Parathyroid adenoma (tissue), 2 donors: ENCODE results near the gene SUPT5H.

ENCODE experiments used
- H2AFZ ChIP-seq: fragments of 300-600 bp; sonication (generic); one replicate; pipeline ENCODE4 v1.7.0; 2017; ENCODE audit warnings: antibody characterized with exemption, mild to moderate bottlenecking
- H3K27ac ChIP-seq: fragments of 300-600 bp; sonication (generic); one replicate; pipeline ENCODE4 v1.7.0; 2017
- H3K27me3 ChIP-seq: fragments of 300-600 bp; sonication (generic); one replicate; pipeline ENCODE4 v1.7.0; 2017; ENCODE audit warnings: low read length; ENCODE audit not compliant: control insufficient read depth, insufficient read depth
- H3K36me3 ChIP-seq: fragments of 300-600 bp; sonication (generic); one replicate; pipeline ENCODE4 v1.7.0; 2017; ENCODE audit warnings: low read length; ENCODE audit not compliant: control insufficient read depth, insufficient read depth
- H3K4me1 ChIP-seq: fragments of 300-600 bp; sonication (generic); one replicate; pipeline ENCODE4 v1.7.0; 2017; ENCODE audit warnings: control low read depth
- H3K4me2 ChIP-seq: fragments of 300-600 bp; sonication (generic); one replicate; pipeline ENCODE4 v1.7.0; 2017; ENCODE audit warnings: low read length
- H3K4me3 ChIP-seq: fragments of 300-600 bp; sonication (generic); one replicate; pipeline ENCODE4 v1.7.0; 2017; ENCODE audit warnings: low read depth, low read length
- H3K79me2 ChIP-seq: fragments of 300-600 bp; sonication (generic); one replicate; pipeline ENCODE4 v1.7.0; 2017; ENCODE audit warnings: control low read depth
- H3K9ac ChIP-seq: fragments of 300-600 bp; sonication (generic); one replicate; pipeline ENCODE4 v1.7.0; 2017; ENCODE audit warnings: mild to moderate bottlenecking
- H3K9me3 ChIP-seq: fragments of 300-600 bp; sonication (generic); one replicate; pipeline ENCODE4 v1.7.0; 2017; ENCODE audit warnings: low read length; ENCODE audit not compliant: control insufficient read depth
- CTCF ChIP-seq: fragments of 300-600 bp; sonication (generic); IDR thresholded peaks from one replicate; pipeline ENCODE4 v1.7.0; 2017; ENCODE audit warnings: antibody characterized with exemption, mild to moderate bottlenecking
- donor health status: primary hyperparathyroidism.

SUPT5H gene

GRCh38 chr19:39426170-39426569 is 19.2 kb upstream of the SUPT5H start:
- H3K9me3 ChIP-seq = no peaks in the 10 kb centered on the region
- no peaks in the 10 kb centered on the region for H3K4me1 ChIP-seq
- no peak overlapping the region for H3K27ac ChIP-seq

DNA sequence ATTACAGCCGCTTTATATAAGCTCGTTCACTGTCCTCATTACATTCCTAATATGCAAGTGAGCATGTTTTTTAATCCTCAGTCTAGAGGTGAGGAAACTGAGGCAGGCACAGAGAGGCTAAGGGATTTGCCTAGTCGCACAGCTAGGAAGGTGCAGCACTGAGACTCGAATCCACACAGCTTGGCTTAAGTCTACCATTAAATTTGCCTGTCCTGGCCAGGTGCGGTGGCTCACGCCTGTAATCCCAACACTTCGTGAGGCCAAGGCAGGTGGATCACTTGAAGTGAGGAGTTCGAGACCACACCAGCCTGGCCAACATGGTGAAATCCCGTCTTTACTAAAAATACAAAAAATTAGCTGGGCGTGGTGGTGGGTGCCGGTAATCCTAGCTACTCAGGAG is 17.7 kb upstream of the SUPT5H start:
- H3K4me1 ChIP-seq = no peaks in the 10 kb centered on the region
- H3K79me2 ChIP-seq = no peaks in the 10 kb centered on the region
- no peak overlapping the region for H2AFZ ChIP-seq
- no peak overlapping the region for H3K27ac ChIP-seq
- H3K9me3 ChIP-seq = no peaks in the 10 kb centered on the region
- no peaks in the 10 kb centered on the region for H3K27me3 ChIP-seq
- no peak overlapping the region for H3K4me2 ChIP-seq
- no peaks in the 10 kb centered on the region for H3K36me3 ChIP-seq
- H3K4me3 ChIP-seq = no peak overlapping the region
- TF ChIP-seq CTCF = no peak
- no peak overlapping the region for H3K9ac ChIP-seq

More at GRCh38 chr19:39426170-39426569, 19.2 kb upstream of the SUPT5H start:
- Histone ChIP-seq H3K4me3 (no peak overlapping the region), H3K27me3 (no peaks in the 10 kb centered on the region), H2AFZ (no peak overlapping the region), H3K4me2 (no peak overlapping the region), H3K9ac (no peak overlapping the region), H3K36me3 (no peaks in the 10 kb centered on the region), H3K79me2 (no peaks in the 10 kb centered on the region)
- TF ChIP-seq CTCF = no peak

- H3K9me3 ChIP-seq = no peaks in the 10 kb centered on the region
- no peaks in the 10 kb centered on the region for H3K79me2 ChIP-seq
- H3K4me1 ChIP-seq = no peaks in the 10 kb centered on the region
- no peak overlapping the region for H3K27ac ChIP-seq
- H2AFZ ChIP-seq = peak overlapping the region; percentile 2
- no peak for TF ChIP-seq CTCF
- H3K4me3 ChIP-seq = no peak overlapping the region
- H3K36me3 ChIP-seq = no peaks in the 10 kb centered on the region
- no peaks in the 10 kb centered on the region for H3K27me3 ChIP-seq
- no peak overlapping the region for H3K4me2 ChIP-seq
- H3K9ac ChIP-seq = no peak overlapping the region
These were observed 16.9 kb upstream of the SUPT5H start for GRCh38 chr19:39428283-39429112.

DNA sequence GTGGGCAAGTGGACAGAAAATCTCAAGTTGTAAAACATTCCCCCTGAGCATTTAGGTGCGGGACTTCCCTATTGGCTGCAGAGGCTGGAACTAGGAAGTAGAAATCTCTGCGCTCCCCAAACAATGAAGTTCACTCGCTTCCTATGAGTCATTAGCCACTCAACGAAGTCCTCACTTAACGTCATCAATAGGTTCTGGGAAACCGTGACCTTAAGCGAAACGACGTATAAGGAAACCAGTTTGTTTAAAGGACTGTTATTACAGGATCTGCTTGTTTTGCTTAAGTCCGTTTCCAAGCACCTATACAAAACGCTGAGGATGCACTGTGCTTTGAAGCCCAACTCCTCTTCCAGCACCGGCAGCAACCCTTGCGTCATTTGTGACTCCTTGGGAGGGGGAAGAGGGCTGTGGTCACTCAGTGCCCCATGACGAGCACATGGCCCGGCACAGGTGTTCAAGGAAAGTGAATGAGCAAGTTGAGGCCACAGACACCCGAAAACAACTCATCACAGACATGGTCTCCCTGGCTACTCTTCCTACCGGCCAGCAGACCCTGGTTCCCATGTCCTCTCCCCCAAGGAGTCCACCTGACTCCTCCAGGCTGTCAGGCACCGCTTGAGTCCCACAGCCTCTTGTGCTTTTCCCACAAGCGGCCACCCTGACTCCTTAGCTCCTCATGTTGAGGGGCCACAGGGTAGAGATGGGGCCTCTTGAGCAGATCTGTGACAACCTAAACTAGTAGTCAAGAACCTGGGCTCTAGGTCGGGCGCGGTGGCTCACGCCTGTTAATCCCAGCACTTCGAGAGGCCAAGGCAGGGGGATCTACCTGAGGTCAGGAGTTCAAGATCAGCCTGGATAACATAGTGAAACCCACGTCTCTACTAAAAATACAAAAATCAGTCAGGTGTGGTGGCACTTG is 14.4 kb upstream of the SUPT5H start:
- Histone ChIP-seq H3K4me1 (peaks cover 2% of the 10 kb centered on the region), H3K27me3 (no peaks in the 10 kb centered on the region), H3K9me3 (no peaks in the 10 kb centered on the region), H3K4me2 (no peak overlapping the region), H3K79me2 (peaks cover 22% of the 10 kb centered on the region), H3K9ac (no peak overlapping the region), H3K4me3 (no peak overlapping the region), H3K36me3 (no peaks in the 10 kb centered on the region), H3K27ac (peak overlapping the region; percentile 80), H2AFZ (no peak overlapping the region)
- no peak for TF ChIP-seq CTCF
